ENCODE measurements around the gene PDE4B.
"Not testable (repeated sequence)": the region's sequence is repeated elsewhere in the genome, so short reads cannot be mapped to it uniquely, and the experiment has no call there.

The PDE4B gene

GRCh38 chr1:66135161-66135560 lies 342.5 kb downstream of the PDE4B start:
- DNase-seq (ENCODE audit: low read depth): no peak

GRCh38 chr1:66136423-66136822 lies 343.7 kb downstream of the PDE4B start:
- not testable (repeated sequence) for DNase-seq (ENCODE audit: low read depth)

- no peak for DNase-seq (ENCODE audit: low read depth)
Observed at GRCh38 chr1:66137235-66137634, 344.5 kb downstream of the PDE4B start.

- no peak for DNase-seq (ENCODE audit: low read depth)
Observed at GRCh38 chr1:66138613-66139012, 345.9 kb downstream of the PDE4B start.

GRCh38 chr1:66140072-66140471 lies 347.4 kb downstream of the PDE4B start:
- DNase-seq (ENCODE audit: low read depth): no peak

GRCh38 chr1:66143651-66144050 lies 351.0 kb downstream of the PDE4B start:
- no peak for DNase-seq (ENCODE audit: low read depth)

- DNase-seq (ENCODE audit: low read depth): no peak
Observed at GRCh38 chr1:66147226-66147835, 354.6 kb downstream of the PDE4B start.

GRCh38 chr1:66152034-66152433 lies 359.3 kb downstream of the PDE4B start:
- no peak for DNase-seq (ENCODE audit: low read depth)

GRCh38 chr1:66154394-66154793 lies 361.7 kb downstream of the PDE4B start:
- DNase-seq (ENCODE audit: low read depth): no peak

- DNase-seq (ENCODE audit: low read depth): no peak
Observed at GRCh38 chr1:66156144-66156543, 363.4 kb downstream of the PDE4B start.

GRCh38 chr1:66159800-66160199 lies 367.1 kb downstream of the PDE4B start:
- no peak for DNase-seq (ENCODE audit: low read depth)

- no peak for DNase-seq (ENCODE audit: low read depth)
Observed at GRCh38 chr1:66160719-66161118, 368.0 kb downstream of the PDE4B start.

GRCh38 chr1:66166753-66167152 lies 374.1 kb downstream of the PDE4B start:
- no peak for DNase-seq (ENCODE audit: low read depth)

- no peak for DNase-seq (ENCODE audit: low read depth)
Observed at GRCh38 chr1:66167267-66167666, 374.6 kb downstream of the PDE4B start.

GRCh38 chr1:66168467-66168887 lies 375.8 kb downstream of the PDE4B start:
- DNase-seq (ENCODE audit: low read depth): no peak

GRCh38 chr1:66168948-66169671 lies 376.4 kb downstream of the PDE4B start:
- no peak for DNase-seq (ENCODE audit: low read depth)

- DNase-seq (ENCODE audit: low read depth): no peak
Observed at GRCh38 chr1:66172272-66172671, 379.6 kb downstream of the PDE4B start.

GRCh38 chr1:66175098-66175497 lies 382.4 kb downstream of the PDE4B start:
- DNase-seq (ENCODE audit: low read depth): no peak

- DNase-seq (ENCODE audit: low read depth): no peak
Observed at GRCh38 chr1:66175581-66175980, 382.9 kb downstream of the PDE4B start.

GRCh38 chr1:66176012-66176715 lies 383.5 kb downstream of the PDE4B start:
- DNase-seq (ENCODE audit: low read depth): no peak

GRCh38 chr1:66176832-66177231 lies 384.1 kb downstream of the PDE4B start:
- no peak for DNase-seq (ENCODE audit: low read depth)

- no peak for DNase-seq (ENCODE audit: low read depth)
Observed at GRCh38 chr1:66177510-66177909, 384.8 kb downstream of the PDE4B start.

- no peak for DNase-seq (ENCODE audit: low read depth)
Observed at GRCh38 chr1:66182026-66182425, 389.3 kb downstream of the PDE4B start.

All from stimulated activated CD4-positive, alpha-beta T cell treated with anti-CD3 and anti-CD28 coated beads, Interleukin-2, amount 100 ng/mL, for 4 hours (primary cell).